K562 (cell line): ENCODE data around the gene LST1. TPM values are rescaled to one million over a fixed set of nuclear protein-coding genes. Genes with fewer than 3 reads are reported as not detected.

Source experiments
- ATAC-seq: fragments of 200-7000 bp; cut with Tn5 transposase; 3 replicates; pipeline ENCODE4 v1.9.1; 2020; ENCODE audit warnings: moderate library complexity
- BruUV-seq: library from RNA; stranded (reverse); fragments of 400-500 nt; replicated peaks from 2 replicates; lab custom pipeline; 2021; lab: Mats Ljungman, UMichigan
- CTCF ChIA-PET: fragments of 300-600 bp; formaldehyde crosslinking; extraction: SDS; loops from one replicate; lab custom pipeline; 2021; ENCODE audit warnings: low intra/inter-chr PET ratio; lab: Yijun Ruan, JAX
- POLR2A ChIA-PET: fragments of 300-600, 350-650 bp; sonication (Branson Sonifier 250); formaldehyde crosslinking; extraction: SDS; loops from one replicate; lab custom pipeline; 2021; ENCODE audit warnings: antibody characterized with exemption, inconsistent platforms; lab: Yijun Ruan, JAX
- DNase-seq, 4 experiments: peaks; one replicate each; pipeline versions ENCODE4 v3.0.0 to v3.0.0-alpha.2; 2011 to 2018; ENCODE audit warnings: low spot score in 3 of 4, mixed read lengths in 3 of 4; ENCODE audit errors: extremely low read depth in 1 of 4
- FAIRE-seq: peaks from 2 replicates; lab custom pipeline; 2011; peaks lifted over from hg19 to GRCh38; lab: Jason Lieb, UNC
- H2AFZ ChIP-seq: 2 replicates; pipeline ENCODE4 v1.6.0; 2011; ENCODE audit warnings: low read depth, low read length, control low read depth, inconsistent platforms
- H3K27ac ChIP-seq: fragments of 200-600 bp; 3 replicates; pipeline ENCODE4 v1.8.0; 2011; ENCODE audit warnings: low read depth, mild to moderate bottlenecking, control low read depth, inconsistent platforms, low read length, moderate library complexity, mixed read lengths; ENCODE audit errors: extremely low read depth
- H3K27me3 ChIP-seq, 2 experiments: fragments of 300-600 bp in 1 of 2; 2 replicates in 1 of 2; 3 replicates in 1 of 2; pipeline versions ENCODE4 v1.6.0 to v1.8.0; 2011; ENCODE audit warnings: inconsistent platforms in 2 of 2, low read length in 2 of 2, mild to moderate bottlenecking in 1 of 2, mixed read lengths in 1 of 2, moderate library complexity in 1 of 2; ENCODE audit not compliant: control insufficient read depth in 2 of 2, insufficient read depth in 2 of 2
- H3K36me3 ChIP-seq: fragments of 300-600 bp; 3 replicates; pipeline ENCODE4 v1.8.0; 2011; ENCODE audit warnings: mild to moderate bottlenecking, low read length, inconsistent platforms; ENCODE audit not compliant: control insufficient read depth, insufficient read depth
- H3K4me1 ChIP-seq, 2 experiments: fragments of 200-600 bp in 1 of 2; replicated peaks in 1 of 2; 2 replicates in 1 of 2; 3 replicates in 1 of 2; pipeline versions ENCODE4 v1.5.1 to v1.8.0; 2011; ENCODE audit warnings: inconsistent platforms in 2 of 2, low read length in 2 of 2, mild to moderate bottlenecking in 1 of 2, mixed read lengths in 1 of 2, moderate library complexity in 1 of 2; ENCODE audit not compliant: control insufficient read depth in 2 of 2, insufficient read depth in 2 of 2
- H3K4me2 ChIP-seq: 2 replicates; pipeline ENCODE4 v1.6.1; 2011; ENCODE audit warnings: low read length, control low read depth, inconsistent platforms, mixed read lengths; ENCODE audit not compliant: insufficient read depth
- H3K4me3 ChIP-seq: fragments of 200-600 bp; sonication (generic), shearing (Covaris generic); 2 replicates; pipeline ENCODE4 v1.5.1; 2016; ENCODE audit warnings: control low read depth, inconsistent platforms
- H3K79me2 ChIP-seq: fragments of 200-600 bp; 3 replicates; pipeline ENCODE4 v1.8.0; 2011; ENCODE audit warnings: low read length, inconsistent platforms; ENCODE audit not compliant: control insufficient read depth, insufficient read depth
- H3K9ac ChIP-seq, 2 experiments: 2 replicates each; pipeline versions ENCODE4 v1.6.0 to v1.6.1; 2011; ENCODE audit warnings: low read depth in 2 of 2, low read length in 2 of 2, control low read depth in 1 of 2, inconsistent platforms in 1 of 2, mild to moderate bottlenecking in 1 of 2, mixed read lengths in 1 of 2; ENCODE audit not compliant: insufficient read depth in 1 of 2
- H3K9me1 ChIP-seq: one replicate; pipeline ENCODE4 v1.6.0; 2011; ENCODE audit warnings: inconsistent platforms, mild to moderate bottlenecking, low read length, moderate library complexity; ENCODE audit not compliant: control insufficient read depth, insufficient read depth
- H3K9me3 ChIP-seq: replicated peaks from 2 replicates; pipeline ENCODE4 v1.5.1; 2011; ENCODE audit warnings: low read depth, low read length, inconsistent platforms; ENCODE audit not compliant: control insufficient read depth, insufficient read depth
- H4K20me1 ChIP-seq: replicated peaks from 2 replicates; pipeline ENCODE4 v1.6.1; 2011; ENCODE audit warnings: low read length, inconsistent platforms, mixed read lengths; ENCODE audit not compliant: control insufficient read depth, insufficient read depth
- DMBX1 ChIP-seq: fragments of 250-450 bp; sonication (Bioruptor Pico); IDR thresholded peaks from 2 replicates; pipeline ENCODE4 v1.8.0; 2022; ENCODE audit warnings: inconsistent platforms, mild to moderate bottlenecking, moderate library complexity, borderline replicate concordance
- MAX ChIP-seq: sonication (generic); formaldehyde crosslinking; IDR thresholded peaks from 2 replicates; pipeline ENCODE4 v1.9.0; 2022; ENCODE audit warnings: mild to moderate bottlenecking, missing genetic modification reagents
- MBD2 ChIP-seq: sonication (generic); IDR thresholded peaks from 2 replicates; pipeline ENCODE4 v1.6.1; 2016; ENCODE audit warnings: low read depth, borderline replicate concordance
- MCM5 ChIP-seq: fragments of 450-650 bp; IDR thresholded peaks from 2 replicates; pipeline ENCODE4 v1.6.1; 2016; ENCODE audit warnings: low read depth
- MTA2 ChIP-seq: fragments of 450-650 bp; IDR thresholded peaks from 2 replicates; pipeline ENCODE4 v1.6.1; 2016; ENCODE audit warnings: low read depth
- NFXL1 ChIP-seq: fragments of 450-650 bp; formaldehyde crosslinking; IDR thresholded peaks from 2 replicates; pipeline ENCODE4 v1.4.0; 2021; ENCODE audit warnings: mild to moderate bottlenecking
- PCBP1 ChIP-seq: fragments of 200-400 bp; formaldehyde crosslinking; IDR thresholded peaks from 2 replicates; pipeline ENCODE4 v1.6.1; 2018; ENCODE audit warnings: mild to moderate bottlenecking, low read depth, low read length; ENCODE audit not compliant: poor library complexity, severe bottlenecking
- RBM22 ChIP-seq: fragments of 200-400 bp; formaldehyde crosslinking; IDR thresholded peaks from 2 replicates; pipeline ENCODE4 v1.6.1; 2018; ENCODE audit warnings: low read length, low read depth; ENCODE audit not compliant: poor library complexity, severe bottlenecking
- ZBTB9 ChIP-seq: fragments of 450-650 bp; formaldehyde crosslinking; IDR thresholded peaks from 2 replicates; pipeline ENCODE4 v1.4.0; 2020; ENCODE audit warnings: mild to moderate bottlenecking, moderate library complexity
- ZNF324 ChIP-seq: fragments of 250-450 bp; sonication (Bioruptor Pico); IDR thresholded peaks from 2 replicates; pipeline ENCODE4 v1.4.0; 2020; ENCODE audit warnings: mild to moderate bottlenecking
- ZNF445 ChIP-seq: fragments of 250-450 bp; sonication (Bioruptor Pico); IDR thresholded peaks from 2 replicates; pipeline ENCODE4 v1.4.0; 2020; ENCODE audit warnings: low read depth, mild to moderate bottlenecking, moderate library complexity
- ZNF644 ChIP-seq: fragments of 200-800 bp; sonication (Bioruptor generic); IDR thresholded peaks from 2 replicates; pipeline ENCODE4 v1.6.1; 2016; ENCODE audit warnings: low read depth, missing genetic modification characterization, missing compliant biosample characterization
- WGBS: fragments of 100-300 bp; shearing (Covaris generic); methylation state at CpG from one replicate; pipeline ENCODE4 v1.1.6; 2016; ENCODE audit warnings: low coverage, mixed read lengths; ENCODE audit not compliant: insufficient coverage; ENCODE audit errors: missing lambda C conversion rate; 5-methylcytosine and 5-hydroxymethylcytosine counted together
- in situ Hi-C: fragments of 300-500 bp; cut with MboI; formaldehyde crosslinking; loops from 4 replicates; pipeline ENCODE4 v1.15.0; 2018; ENCODE audit warnings: inconsistent platforms, mixed read lengths
- intact Hi-C: fragments of 100-400 bp; cut with micrococcal nuclease; formaldehyde crosslinking; loops from 2 replicates; pipeline ENCODE4 v1.14.2; 2022
- polyA plus RNA-seq, 8 experiments: library from polyadenylated mRNA; depleted of rRNA in 4 of 8; stranded (reverse) in 5 of 8; unstranded in 3 of 8; fragments of >200 nt; fragmentation: Nextera tagmentation in 2 of 8; fragmentation: Illumina TruSeq in 1 of 8; extraction: Ambion mirVana in 2 of 8; extraction: Trizol in 1 of 8; gene quantifications; 2 replicates each; pipeline versions ENCODE4 v1.2.1 to v1.2.3, GENCODE V29; 2011 to 2014; ENCODE audit warnings: inconsistent platforms in 1 of 8, missing spikeins in 1 of 8
- total RNA-seq, 7 experiments: library from RNA; depleted of rRNA in 6 of 7; stranded (reverse); fragments of >200 nt in 6 of 7; fragmentation: Illumina TruSeq in 2 of 7; extraction: Trizol in 2 of 7; gene quantifications; 2 replicates each; pipeline versions ENCODE4 v1.2.1 to v1.2.3, GENCODE V29; 2011 to 2021; ENCODE audit warnings: low replicate concordance in 1 of 7

Gene LST1
- total and polyA plus RNA-seq, 9 of the 15 experiments (the other 6 are each of a cell fraction or from before 2014, with no cell fraction given), result 0.82 to 7.8 (median 1.7) TPM

DNA sequence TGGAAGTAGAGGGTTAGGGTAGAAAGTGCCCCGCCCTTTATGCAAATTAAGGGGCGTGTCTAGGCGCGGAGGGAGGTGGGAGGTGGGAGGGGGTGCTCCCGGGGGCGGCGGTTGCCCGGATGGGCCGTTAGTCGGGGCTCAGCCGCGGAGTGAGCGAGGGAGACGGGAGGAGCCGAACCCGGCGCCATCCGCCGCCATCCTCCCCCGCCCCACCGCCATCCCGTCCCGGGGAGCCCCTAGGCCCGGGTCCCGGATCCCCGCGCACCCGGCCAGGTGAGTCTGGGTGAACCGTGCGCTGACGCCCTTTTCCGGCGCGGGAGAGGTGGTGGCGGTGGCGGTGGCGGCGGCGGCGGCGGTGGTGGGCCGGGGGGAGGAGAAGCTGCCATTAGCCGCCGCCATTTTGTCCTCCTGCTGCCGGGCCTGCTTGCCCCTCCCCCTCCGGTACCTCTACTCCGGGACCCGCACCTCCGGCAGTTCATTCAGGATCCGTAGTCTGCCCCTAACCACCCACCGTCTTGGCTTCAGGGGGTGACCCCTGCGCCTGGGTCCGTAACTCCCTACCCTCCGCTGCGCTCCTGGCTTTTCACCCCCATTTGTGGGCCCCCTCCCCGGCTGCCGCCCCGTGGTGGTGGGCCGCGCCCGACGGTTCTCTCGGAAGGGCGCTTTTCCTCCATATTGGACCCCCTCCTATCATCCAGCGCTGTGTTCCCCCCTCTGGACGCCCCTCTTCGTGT is 34.7 kb downstream of the LST1 start, which contains the start of gene PRRC2A (continued):
- TF ChIP-seq MCM5 (no peak), ZNF445 (CRISPR knock-in tag) (no peak), ZBTB9 (CRISPR knock-in tag) (0 out of 2 replicates have a peak, but pooled peaks have one; percentile 64), MBD2 (peak; percentile 26; the same call in 1 of the 2 replicates), ZNF644 (tag) (peak; percentile 29; the same call in 1 of the 2 replicates), MAX (CRISPR knock-in tag) (peak; percentile 74), NFXL1 (0 out of 2 replicates have a peak, but pooled peaks have one; percentile 55)

DNA sequence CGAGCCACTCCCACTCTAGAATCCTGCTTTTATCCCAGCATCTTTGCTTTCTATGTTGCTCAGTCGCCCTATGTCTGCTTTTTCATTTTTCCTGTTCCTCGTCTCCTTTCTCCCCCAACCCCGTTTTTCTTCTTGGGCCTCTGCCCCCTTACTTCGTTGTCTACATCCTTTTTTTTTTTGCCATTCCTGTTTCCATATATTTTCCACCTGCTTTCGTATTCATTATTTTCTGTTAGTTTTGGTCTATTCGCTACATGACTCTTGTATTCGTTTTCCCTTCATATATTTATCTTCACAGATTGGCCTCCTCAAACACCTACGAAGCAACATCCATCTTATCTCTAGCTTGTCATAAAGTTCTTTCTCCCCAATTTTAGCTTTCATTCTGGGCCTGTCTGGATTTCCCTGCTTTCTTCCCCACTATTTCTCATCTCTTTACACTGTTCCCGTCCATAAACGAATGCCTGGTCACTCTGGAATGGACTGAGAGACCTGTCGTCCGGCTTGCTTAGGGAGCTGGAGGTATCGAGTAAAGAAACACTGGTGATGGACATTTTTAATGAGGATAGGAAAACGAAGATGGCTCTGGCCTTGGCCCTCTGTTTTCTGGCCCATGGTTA is 35.4 kb downstream of the LST1 start:
- H3K4me1 ChIP-seq, result peaks cover 13 to 25% of the 10 kb centered on the region in 2 experiments
- TSS peak; percentile 62 for BruUV-seq
- no peak for FAIRE-seq
- H3K9ac ChIP-seq, result peak overlapping the region; percentile 98 to 99
- no peak for ATAC-seq
- peak overlapping the region; percentile 96 for H3K4me3 ChIP-seq
- no peaks in the 10 kb centered on the region for H3K27me3 ChIP-seq
- in situ Hi-C loops (no loop called here), intact Hi-C loops (no loop called here)
- H3K9me1 ChIP-seq, result peaks cover 12% of the 10 kb centered on the region
- peak overlapping the region; percentile 98 for H3K27ac ChIP-seq
- peaks cover 56% of the 10 kb centered on the region for H3K36me3 ChIP-seq
- POLR2A ChIA-PET, result interaction anchor here (0.6 to 12.4 kb wide), 21 partner anchors 9 to 241 kb away, joined by 3 to 274 read pairs (median 4); partner anchors contain the start of genes APOM, BAG6, C6orf47 and DDX39B
- WGBS, result under 1% methylated on average over 15 of the region's 15 CpGs
- no peak for DNase-seq
- CTCF ChIA-PET, result no interaction called here
- H4K20me1 ChIP-seq, result peaks cover 22% of the 10 kb centered on the region; the same call in 1 of the 2 replicates
- H3K79me2 ChIP-seq, result peaks cover 56% of the 10 kb centered on the region
- H3K4me2 ChIP-seq, result peak overlapping the region; percentile 99
- no peaks in the 10 kb centered on the region for H3K9me3 ChIP-seq
- peak overlapping the region; percentile 80 for H2AFZ ChIP-seq
- TF ChIP-seq MTA2, result peak; percentile 48
- no peak for TF ChIP-seq ZNF324 (CRISPR knock-in tag)
- no peak for TF ChIP-seq RBM22
- no peak for TF ChIP-seq PCBP1
- TF ChIP-seq DMBX1 (CRISPR knock-in tag), result 0 out of 2 replicates have a peak, but pooled peaks have one; percentile 25
